Measurements from ENCODE around the gene MSGN1.

Gene MSGN1

DNA sequence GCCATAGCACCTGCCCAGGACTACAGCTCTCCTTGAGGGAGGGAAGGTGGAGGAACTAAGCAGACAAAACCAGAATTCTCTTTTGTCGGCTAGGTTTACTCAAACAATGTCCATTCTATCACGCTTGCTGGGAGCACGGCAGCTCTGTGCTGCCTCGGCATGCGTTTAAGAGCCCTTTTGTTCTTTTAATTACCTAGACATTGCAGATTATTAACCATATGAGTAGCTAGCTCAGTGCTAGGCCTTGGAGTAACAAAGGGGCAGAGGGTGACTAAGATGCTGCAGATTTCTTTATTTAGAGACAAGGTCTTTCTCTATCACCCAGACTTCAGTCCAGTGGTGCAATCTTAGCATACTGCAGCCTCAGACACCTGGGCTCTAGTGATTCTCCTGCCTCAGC lies 11.1 kb downstream of the MSGN1 start:
- no peak overlapping the region for H3K4me3 ChIP-seq (ENCODE audit: low read depth, low read length)

GRCh38 chr2:17827785-17828184 lies 11.5 kb downstream of the MSGN1 start:
- ChIA-PET POLR2A (no interaction called here), CTCF (interaction anchor here (0.5 to 0.7 kb wide), 3 partner anchors 100 to 1109 kb away, joined by 3 read pairs; no protein-coding TSS in a partner anchor)
- H3K4me1 ChIP-seq (ENCODE audit: control insufficient read depth, insufficient read depth, low read length), result no peaks in the 10 kb centered on the region
- H3K27ac ChIP-seq (ENCODE audit: extremely low read depth, low read depth, low read length), result no peak overlapping the region
- no peak overlapping the region for H3K4me3 ChIP-seq (ENCODE audit: low read depth, low read length)
- no peaks in the 10 kb centered on the region for H3K9me3 ChIP-seq (ENCODE audit: control insufficient read depth, insufficient read depth, low read depth, low read length)
- TF ChIP-seq ZNF548 (tag by site-specific recombination; IDR thresholded peaks at IDR 0.05), result no peak
- TF ChIP-seq, protein P1, sequence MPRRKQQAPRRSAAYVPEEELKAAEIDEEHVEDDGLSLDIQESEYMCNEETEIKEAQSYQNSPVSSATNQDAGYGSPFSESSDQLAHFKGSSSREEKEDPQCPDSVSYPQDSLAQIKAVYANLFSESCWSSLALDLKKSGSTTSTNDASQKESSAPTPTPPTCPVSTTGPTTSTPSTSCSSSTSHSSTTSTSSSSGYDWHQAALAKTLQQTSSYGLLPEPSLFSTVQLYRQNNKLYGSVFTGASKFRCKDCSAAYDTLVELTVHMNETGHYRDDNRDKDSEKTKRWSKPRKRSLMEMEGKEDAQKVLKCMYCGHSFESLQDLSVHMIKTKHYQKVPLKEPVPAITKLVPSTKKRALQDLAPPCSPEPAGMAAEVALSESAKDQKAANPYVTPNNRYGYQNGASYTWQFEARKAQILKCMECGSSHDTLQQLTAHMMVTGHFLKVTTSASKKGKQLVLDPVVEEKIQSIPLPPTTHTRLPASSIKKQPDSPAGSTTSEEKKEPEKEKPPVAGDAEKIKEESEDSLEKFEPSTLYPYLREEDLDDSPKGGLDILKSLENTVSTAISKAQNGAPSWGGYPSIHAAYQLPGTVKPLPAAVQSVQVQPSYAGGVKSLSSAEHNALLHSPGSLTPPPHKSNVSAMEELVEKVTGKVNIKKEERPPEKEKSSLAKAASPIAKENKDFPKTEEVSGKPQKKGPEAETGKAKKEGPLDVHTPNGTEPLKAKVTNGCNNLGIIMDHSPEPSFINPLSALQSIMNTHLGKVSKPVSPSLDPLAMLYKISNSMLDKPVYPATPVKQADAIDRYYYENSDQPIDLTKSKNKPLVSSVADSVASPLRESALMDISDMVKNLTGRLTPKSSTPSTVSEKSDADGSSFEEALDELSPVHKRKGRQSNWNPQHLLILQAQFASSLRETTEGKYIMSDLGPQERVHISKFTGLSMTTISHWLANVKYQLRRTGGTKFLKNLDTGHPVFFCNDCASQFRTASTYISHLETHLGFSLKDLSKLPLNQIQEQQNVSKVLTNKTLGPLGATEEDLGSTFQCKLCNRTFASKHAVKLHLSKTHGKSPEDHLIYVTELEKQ (tag by site-specific recombination; IDR thresholded peaks at IDR 0.05; ENCODE audit: borderline replicate concordance), result no peak
- TF ChIP-seq SP2 (tag by site-specific recombination; IDR thresholded peaks at IDR 0.05), result no peak
- TF ChIP-seq MZF1 (tag by site-specific recombination; IDR thresholded peaks at IDR 0.05; ENCODE audit: borderline replicate concordance), result no peak
- TF ChIP-seq, protein P2, sequence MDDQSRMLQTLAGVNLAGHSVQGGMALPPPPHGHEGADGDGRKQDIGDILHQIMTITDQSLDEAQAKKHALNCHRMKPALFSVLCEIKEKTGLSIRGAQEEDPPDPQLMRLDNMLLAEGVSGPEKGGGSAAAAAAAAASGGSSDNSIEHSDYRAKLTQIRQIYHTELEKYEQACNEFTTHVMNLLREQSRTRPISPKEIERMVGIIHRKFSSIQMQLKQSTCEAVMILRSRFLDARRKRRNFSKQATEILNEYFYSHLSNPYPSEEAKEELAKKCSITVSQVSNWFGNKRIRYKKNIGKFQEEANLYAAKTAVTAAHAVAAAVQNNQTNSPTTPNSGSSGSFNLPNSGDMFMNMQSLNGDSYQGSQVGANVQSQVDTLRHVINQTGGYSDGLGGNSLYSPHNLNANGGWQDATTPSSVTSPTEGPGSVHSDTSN (CRISPR knock-in tag; IDR thresholded peaks at IDR 0.05), result no peak
- TF ChIP-seq, protein P3, sequence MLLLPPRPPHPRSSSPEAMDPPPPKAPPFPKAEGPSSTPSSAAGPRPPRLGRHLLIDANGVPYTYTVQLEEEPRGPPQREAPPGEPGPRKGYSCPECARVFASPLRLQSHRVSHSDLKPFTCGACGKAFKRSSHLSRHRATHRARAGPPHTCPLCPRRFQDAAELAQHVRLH (tag by site-specific recombination; IDR thresholded peaks at IDR 0.05), result no peak
- TF ChIP-seq ZNF76 (tag by site-specific recombination; IDR thresholded peaks at IDR 0.05; ENCODE audit: borderline replicate concordance, low read depth), result no peak
- TF ChIP-seq ZNF776 (tag by site-specific recombination; IDR thresholded peaks at IDR 0.05; ENCODE audit: borderline replicate concordance), result no peak
- TF ChIP-seq TCF7L2 (IDR thresholded peaks at IDR 0.05; ENCODE audit: borderline replicate concordance, low read depth, low read length), result no peak
- no peak for TF ChIP-seq ZNF530 (tag by site-specific recombination; IDR thresholded peaks at IDR 0.05; ENCODE audit: low read depth)
- no peaks in the 10 kb centered on the region for H3K36me3 ChIP-seq (ENCODE audit: control insufficient read depth in 2 of 2, insufficient read depth in 1 of 2, low read length in 2 of 2)

More for the DNA sequence above, 11.1 kb downstream of the MSGN1 start:
- ChIA-PET POLR2A (no interaction called here), CTCF (interaction anchor here (0.7 kb wide), 1 partner anchor 525 kb away, joined by 3 read pairs; no protein-coding TSS in a partner anchor)
- Histone ChIP-seq H3K27ac (ENCODE audit: extremely low read depth, low read depth, low read length) (no peak overlapping the region), H3K4me1 (ENCODE audit: control insufficient read depth, insufficient read depth, low read length) (no peaks in the 10 kb centered on the region), H3K9me3 (ENCODE audit: control insufficient read depth, insufficient read depth, low read depth, low read length) (no peaks in the 10 kb centered on the region), H3K36me3 (ENCODE audit: control insufficient read depth in 2 of 2, insufficient read depth in 1 of 2, low read length in 2 of 2) (no peaks in the 10 kb centered on the region)
- TF ChIP-seq, protein P4, sequence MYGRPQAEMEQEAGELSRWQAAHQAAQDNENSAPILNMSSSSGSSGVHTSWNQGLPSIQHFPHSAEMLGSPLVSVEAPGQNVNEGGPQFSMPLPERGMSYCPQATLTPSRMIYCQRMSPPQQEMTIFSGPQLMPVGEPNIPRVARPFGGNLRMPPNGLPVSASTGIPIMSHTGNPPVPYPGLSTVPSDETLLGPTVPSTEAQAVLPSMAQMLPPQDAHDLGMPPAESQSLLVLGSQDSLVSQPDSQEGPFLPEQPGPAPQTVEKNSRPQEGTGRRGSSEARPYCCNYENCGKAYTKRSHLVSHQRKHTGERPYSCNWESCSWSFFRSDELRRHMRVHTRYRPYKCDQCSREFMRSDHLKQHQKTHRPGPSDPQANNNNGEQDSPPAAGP (tag by site-specific recombination; IDR thresholded peaks at IDR 0.05), result no peak
- no peak for TF ChIP-seq ZNF707 (tag by site-specific recombination; IDR thresholded peaks at IDR 0.05)
- TF ChIP-seq SP3 (tag by site-specific recombination; IDR thresholded peaks at IDR 0.05), result no peak
- TF ChIP-seq SALL2 (tag by site-specific recombination; IDR thresholded peaks at IDR 0.05; ENCODE audit: borderline replicate concordance), result no peak
- TF ChIP-seq KLF7 (tag by site-specific recombination; IDR thresholded peaks at IDR 0.05; ENCODE audit: borderline replicate concordance), result no peak
- no peak for TF ChIP-seq ZNF473 (tag by site-specific recombination; IDR thresholded peaks at IDR 0.05)
- TF ChIP-seq REST (tag by site-specific recombination; IDR thresholded peaks at IDR 0.05), result no peak
- TF ChIP-seq PATZ1 (tag by site-specific recombination; IDR thresholded peaks at IDR 0.05), result no peak
- no peak for TF ChIP-seq ZNF221 (tag by site-specific recombination; IDR thresholded peaks at IDR 0.05; ENCODE audit: borderline replicate concordance)
- no peak for TF ChIP-seq ZNF664 (tag by site-specific recombination; IDR thresholded peaks at IDR 0.05)
- TF ChIP-seq OSR2 (tag by site-specific recombination; IDR thresholded peaks at IDR 0.05), result no peak

All from HEK293 (cell line).